GM12878 (cell line): ENCODE measurements around the gene KRT81. TPM values are rescaled to one million over a fixed set of nuclear protein-coding genes. Genes with fewer than 3 reads are reported as not detected.

Source experiments
- ATAC-seq: fragments of 200-7000 bp; cut with Tn5 transposase; 3 replicates; pipeline ENCODE4 v1.9.1; 2020; ENCODE audit warnings: mild to moderate bottlenecking, moderate library complexity
- BruUV-seq: library from RNA; stranded (reverse); fragments of 400-500 nt; replicated peaks from 2 replicates; lab custom pipeline; 2021; lab: Mats Ljungman, UMichigan
- CTCF ChIA-PET: fragments of 300-600 bp; sonication (Branson Sonifier 250); formaldehyde crosslinking; extraction: SDS; loops from one replicate; lab custom pipeline; 2021; ENCODE audit warnings: inconsistent platforms; lab: Yijun Ruan, JAX
- POLR2A ChIA-PET: fragments of 350-600 bp; formaldehyde crosslinking; extraction: SDS; loops from one replicate; lab custom pipeline; 2021; ENCODE audit warnings: inconsistent platforms; lab: Charles Lee
- RAD21 ChIA-PET: fragments of 300-600 bp; sonication (Branson Sonifier 250); formaldehyde crosslinking; loops from one replicate; lab custom pipeline; 2023; ENCODE audit warnings: antibody characterized with exemption; ENCODE audit not compliant: unreplicated experiment; lab: Charles Lee
- SMC1A ChIA-PET: fragments of 300-600 bp; sonication (Branson Sonifier 250); formaldehyde crosslinking; loops from one replicate; lab custom pipeline; 2023; ENCODE audit not compliant: unreplicated experiment, uncharacterized antibody; lab: Charles Lee
- DNase-seq: peaks from one replicate; pipeline ENCODE4 v3.0.0-alpha.2; 2011; ENCODE audit warnings: low read depth, low spot score
- FAIRE-seq: peaks from 3 replicates; lab custom pipeline; 2011; peaks lifted over from hg19 to GRCh38; lab: Jason Lieb, UNC
- H2AFZ ChIP-seq: 2 replicates; pipeline ENCODE4 v1.6.0; 2011; ENCODE audit warnings: low read depth, low read length, control low read depth; ENCODE audit not compliant: control insufficient read depth
- H3K27ac ChIP-seq: 2 replicates; pipeline ENCODE4 v1.5.1; 2011; ENCODE audit warnings: control low read depth; ENCODE audit not compliant: control insufficient read depth, insufficient read depth
- H3K27me3 ChIP-seq, 2 experiments: replicated peaks in 1 of 2; 2 replicates each; pipeline versions ENCODE4 v1.6.0 to v1.6.1; 2011; ENCODE audit warnings: low read length in 1 of 2; ENCODE audit not compliant: control insufficient read depth in 2 of 2, insufficient read depth in 2 of 2
- H3K36me3 ChIP-seq, 2 experiments: 2 replicates each; pipeline ENCODE4 v1.5.1; 2011; ENCODE audit warnings: low read length in 1 of 2; ENCODE audit not compliant: control insufficient read depth in 2 of 2, insufficient read depth in 2 of 2
- H3K4me1 ChIP-seq: 2 replicates; pipeline ENCODE4 v1.6.1; 2011; ENCODE audit warnings: mild to moderate bottlenecking, low read length, moderate library complexity, mixed read lengths; ENCODE audit not compliant: control insufficient read depth, insufficient read depth
- H3K4me2 ChIP-seq: 2 replicates; pipeline ENCODE4 v1.6.0; 2011; ENCODE audit warnings: control low read depth; ENCODE audit not compliant: control insufficient read depth, insufficient read depth
- H3K4me3 ChIP-seq: fragments of 200-600 bp; sonication (generic); 2 replicates; pipeline ENCODE4 v1.5.1; 2016
- H3K79me2 ChIP-seq: 2 replicates; pipeline ENCODE4 v1.6.0; 2011; ENCODE audit warnings: low read length; ENCODE audit not compliant: control insufficient read depth, insufficient read depth
- H3K9ac ChIP-seq: 2 replicates; pipeline ENCODE4 v1.8.0; 2011; ENCODE audit warnings: low read length, control low read depth, mixed read lengths; ENCODE audit not compliant: control insufficient read depth, insufficient read depth
- H3K9me3 ChIP-seq: replicated peaks from 3 replicates; pipeline ENCODE4 v1.5.1; 2011; ENCODE audit warnings: mild to moderate bottlenecking, low read length; ENCODE audit not compliant: control insufficient read depth, insufficient read depth
- H4K20me1 ChIP-seq: 2 replicates; pipeline ENCODE4 v1.6.0; 2011; ENCODE audit not compliant: control insufficient read depth, insufficient read depth
- CHD4 ChIP-seq: fragments of 200-600 bp; sonication (generic); IDR thresholded peaks from 2 replicates; pipeline ENCODE4 v1.6.1; 2016; ENCODE audit warnings: mild to moderate bottlenecking
- EP300 ChIP-seq, 2 experiments: fragments of 150-350 bp in 1 of 2; IDR thresholded peaks; 2 replicates each; pipeline ENCODE4 v1.6.1; 2011 to 2012; ENCODE audit warnings: low read depth in 2 of 2, low read length in 2 of 2, borderline replicate concordance in 1 of 2, improper control_type of control experiment in 1 of 2, inconsistent platforms in 1 of 2; ENCODE audit not compliant: control insufficient read depth in 1 of 2
- IKZF1 ChIP-seq: fragments of 450-650 bp; conservative IDR thresholded peaks from 2 replicates; pipeline ENCODE4 v1.6.1; 2017; ENCODE audit warnings: antibody characterized with exemption, mild to moderate bottlenecking
- MXI1 ChIP-seq: fragments of 150-350 bp; IDR thresholded peaks from 2 replicates; pipeline ENCODE4 v1.6.1; 2011; ENCODE audit warnings: low read depth, mild to moderate bottlenecking, inconsistent platforms, low read length, improper control_type of control experiment
- PAX5 ChIP-seq: IDR thresholded peaks from 2 replicates; pipeline ENCODE4 v1.6.1; 2011; ENCODE audit warnings: low read depth, low read length, borderline replicate concordance
- SRF ChIP-seq, 2 experiments: IDR thresholded peaks; 2 replicates each; pipeline ENCODE4 v1.6.1; 2011; ENCODE audit warnings: low read depth in 2 of 2, low read length in 2 of 2, mild to moderate bottlenecking in 1 of 2, moderate library complexity in 1 of 2
- TARDBP ChIP-seq: IDR thresholded peaks from 2 replicates; pipeline ENCODE4 v1.6.1; 2016; ENCODE audit warnings: borderline replicate concordance
- TCF3 ChIP-seq: IDR thresholded peaks from 2 replicates; pipeline ENCODE4 v1.6.1; 2012; ENCODE audit warnings: low read depth, mild to moderate bottlenecking, low read length, borderline replicate concordance; ENCODE audit not compliant: insufficient read depth
- TCF7 ChIP-seq: IDR thresholded peaks from 2 replicates; pipeline ENCODE4 v1.6.1; 2014; ENCODE audit warnings: antibody characterized with exemption, borderline replicate concordance
- WGBS: methylation state at CpG from one replicate; pipeline ENCODE4 v1.1.6; 2016; ENCODE audit warnings: low lambda C conversion rate; ENCODE audit not compliant: insufficient replicate concordance, insufficient coverage; ENCODE audit errors: missing lambda C conversion rate; 5-methylcytosine and 5-hydroxymethylcytosine counted together
- in situ Hi-C: fragments of 300-500 bp; cut with MboI; formaldehyde crosslinking; loops from 9 replicates; pipeline ENCODE4 v1.14.3; 2018; ENCODE audit warnings: mixed read lengths
- intact Hi-C: fragments of 100-400 bp; cut with micrococcal nuclease; formaldehyde crosslinking; loops from one replicate; pipeline ENCODE4 v1.14.2; 2022; ENCODE audit not compliant: unreplicated experiment
- polyA plus RNA-seq, 11 experiments: library from polyadenylated mRNA; depleted of rRNA in 4 of 11; unstranded in 6 of 11; stranded (reverse) in 5 of 11; fragments of >200 nt; fragmentation: Nextera tagmentation in 4 of 11; fragmentation: Illumina TruSeq in 1 of 11; extraction: Ambion mirVana in 4 of 11; extraction: Trizol in 1 of 11; gene quantifications; 1 replicate in 1 of 11; 2 replicates in 10 of 11; pipeline versions ENCODE4 v1.2.1 to v1.2.3, GENCODE V29; 2011 to 2016; ENCODE audit warnings: inconsistent platforms in 2 of 11, missing spikeins in 2 of 11, low read depth in 1 of 11
- total RNA-seq, 4 experiments: library from RNA; depleted of rRNA in 3 of 4; stranded (reverse); fragments of >200 nt in 3 of 4; fragmentation: Illumina TruSeq in 1 of 4; extraction: Trizol in 1 of 4; gene quantifications; 2 replicates each; pipeline versions ENCODE4 v1.2.1 to v1.2.3, GENCODE V29; 2013 to 2021
- TF ChIP-seq, protein P1 (sequence below): IDR thresholded peaks from 2 replicates; pipeline ENCODE4 v1.6.1; 2012; ENCODE audit warnings: improper control_type of control experiment, low read depth, low read length; ENCODE audit not compliant: insufficient replicate concordance

KRT81 gene
- total and polyA plus RNA-seq, 10 of the 15 experiments (the other 5 are each of a cell fraction or from before 2014, with no cell fraction given), result 0.05 to 0.15 TPM; not detected in 8

DNA sequence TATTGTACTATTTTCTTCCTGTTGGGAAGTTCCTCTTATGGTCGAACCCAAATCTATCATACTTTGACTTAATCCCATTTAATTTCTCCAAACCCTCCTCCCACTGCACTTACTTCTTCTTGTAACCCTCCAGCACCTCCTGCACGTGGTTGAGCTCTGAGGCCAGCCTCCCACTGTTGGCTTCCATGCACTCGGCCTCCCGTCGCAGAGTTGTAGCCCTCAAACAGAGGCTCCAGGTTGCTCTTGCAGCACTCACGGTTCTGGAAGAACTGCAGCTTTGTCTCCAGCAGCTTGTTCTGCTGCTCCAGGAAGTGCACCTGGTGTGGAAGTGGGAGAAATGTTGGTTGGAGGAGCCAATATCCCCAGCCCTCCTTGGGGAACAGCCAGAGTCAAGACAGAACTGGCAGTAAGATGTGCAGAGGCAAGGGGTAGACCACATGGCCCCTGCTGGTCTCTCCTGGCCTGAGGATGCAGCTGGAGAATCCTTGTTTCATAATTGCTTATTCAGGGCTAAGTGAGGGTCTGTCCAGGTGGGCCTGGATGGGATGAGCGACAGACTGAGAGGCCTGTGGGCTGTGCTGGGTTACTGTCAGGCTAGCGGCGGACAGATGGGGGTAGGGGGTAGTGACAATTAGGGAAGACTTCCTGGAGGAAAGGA, 35.3 kb downstream of the KRT81 start:
- Histone ChIP-seq H3K9me3 (no peaks in the 10 kb centered on the region), H3K4me2 (no peak overlapping the region), H3K27ac (no peak overlapping the region), H2AFZ (no peak overlapping the region), H3K4me3 (no peak overlapping the region), H3K36me3 (no peaks in the 10 kb centered on the region), H3K9ac (no peak overlapping the region)
- FAIRE-seq (no peak), ATAC-seq (no peak)
- in situ Hi-C loops, result no loop called here
- no TSS peak for BruUV-seq
- ChIA-PET SMC1A (no interaction called here), RAD21 (no interaction called here)
- intact Hi-C loops, result no loop called here
- 53% methylated on average over 9 of the region's 9 CpGs for WGBS
- TF ChIP-seq SRF (IDR thresholded peaks at IDR 0.05; ENCODE audit: low read depth in 2 of 2, low read length in 2 of 2), result no peak
- no peak for TF ChIP-seq TCF7
- TF ChIP-seq CHD4, result no peak
- TF ChIP-seq EP300 (IDR thresholded peaks at IDR 0.05; ENCODE audit: borderline replicate concordance in 1 of 2, control insufficient read depth in 1 of 2, low read depth in 2 of 2, low read length in 2 of 2), result no peak
- no peak for TF ChIP-seq PAX5
- TF ChIP-seq TARDBP, result no peak
- TF ChIP-seq TCF3, result no peak
- no peak for TF ChIP-seq MXI1
- no peak for TF ChIP-seq IKZF1
- TF ChIP-seq, protein P1, sequence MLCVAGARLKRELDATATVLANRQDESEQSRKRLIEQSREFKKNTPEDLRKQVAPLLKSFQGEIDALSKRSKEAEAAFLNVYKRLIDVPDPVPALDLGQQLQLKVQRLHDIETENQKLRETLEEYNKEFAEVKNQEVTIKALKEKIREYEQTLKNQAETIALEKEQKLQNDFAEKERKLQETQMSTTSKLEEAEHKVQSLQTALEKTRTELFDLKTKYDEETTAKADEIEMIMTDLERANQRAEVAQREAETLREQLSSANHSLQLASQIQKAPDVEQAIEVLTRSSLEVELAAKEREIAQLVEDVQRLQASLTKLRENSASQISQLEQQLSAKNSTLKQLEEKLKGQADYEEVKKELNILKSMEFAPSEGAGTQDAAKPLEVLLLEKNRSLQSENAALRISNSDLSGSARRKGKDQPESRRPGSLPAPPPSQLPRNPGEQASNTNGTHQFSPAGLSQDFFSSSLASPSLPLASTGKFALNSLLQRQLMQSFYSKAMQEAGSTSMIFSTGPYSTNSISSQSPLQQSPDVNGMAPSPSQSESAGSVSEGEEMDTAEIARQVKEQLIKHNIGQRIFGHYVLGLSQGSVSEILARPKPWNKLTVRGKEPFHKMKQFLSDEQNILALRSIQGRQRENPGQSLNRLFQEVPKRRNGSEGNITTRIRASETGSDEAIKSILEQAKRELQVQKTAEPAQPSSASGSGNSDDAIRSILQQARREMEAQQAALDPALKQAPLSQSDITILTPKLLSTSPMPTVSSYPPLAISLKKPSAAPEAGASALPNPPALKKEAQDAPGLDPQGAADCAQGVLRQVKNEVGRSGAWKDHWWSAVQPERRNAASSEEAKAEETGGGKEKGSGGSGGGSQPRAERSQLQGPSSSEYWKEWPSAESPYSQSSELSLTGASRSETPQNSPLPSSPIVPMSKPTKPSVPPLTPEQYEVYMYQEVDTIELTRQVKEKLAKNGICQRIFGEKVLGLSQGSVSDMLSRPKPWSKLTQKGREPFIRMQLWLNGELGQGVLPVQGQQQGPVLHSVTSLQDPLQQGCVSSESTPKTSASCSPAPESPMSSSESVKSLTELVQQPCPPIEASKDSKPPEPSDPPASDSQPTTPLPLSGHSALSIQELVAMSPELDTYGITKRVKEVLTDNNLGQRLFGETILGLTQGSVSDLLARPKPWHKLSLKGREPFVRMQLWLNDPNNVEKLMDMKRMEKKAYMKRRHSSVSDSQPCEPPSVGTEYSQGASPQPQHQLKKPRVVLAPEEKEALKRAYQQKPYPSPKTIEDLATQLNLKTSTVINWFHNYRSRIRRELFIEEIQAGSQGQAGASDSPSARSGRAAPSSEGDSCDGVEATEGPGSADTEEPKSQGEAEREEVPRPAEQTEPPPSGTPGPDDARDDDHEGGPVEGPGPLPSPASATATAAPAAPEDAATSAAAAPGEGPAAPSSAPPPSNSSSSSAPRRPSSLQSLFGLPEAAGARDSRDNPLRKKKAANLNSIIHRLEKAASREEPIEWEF, result no peak
- TF ChIP-seq, all 136 proteins: peak for 0
- Histone ChIP-seq H4K20me1 (no peaks in the 10 kb centered on the region), H3K27me3 (peaks cover 1 to 2% of the 10 kb centered on the region in 2 experiments; a peak in 2 of 4 replicates), H3K79me2 (no peaks in the 10 kb centered on the region), H3K4me1 (no peaks in the 10 kb centered on the region)
- no peak for DNase-seq
- CTCF ChIA-PET, result interaction anchor here (0.8 to 1.8 kb wide), 4 partner anchors 13 to 34 kb away, joined by 3 to 4 read pairs (median 4); no protein-coding TSS in a partner anchor
- POLR2A ChIA-PET, result no interaction called here
